Bone marrow (tissue), 2 donors: Measurements from ENCODE around the gene PRSS33.

Experiments used
- DNase-seq, 2 donors: peaks; one replicate each; lab custom pipeline; 2025; lab: John Stamatoyannopoulos, UW

The PRSS33 gene

DNA sequence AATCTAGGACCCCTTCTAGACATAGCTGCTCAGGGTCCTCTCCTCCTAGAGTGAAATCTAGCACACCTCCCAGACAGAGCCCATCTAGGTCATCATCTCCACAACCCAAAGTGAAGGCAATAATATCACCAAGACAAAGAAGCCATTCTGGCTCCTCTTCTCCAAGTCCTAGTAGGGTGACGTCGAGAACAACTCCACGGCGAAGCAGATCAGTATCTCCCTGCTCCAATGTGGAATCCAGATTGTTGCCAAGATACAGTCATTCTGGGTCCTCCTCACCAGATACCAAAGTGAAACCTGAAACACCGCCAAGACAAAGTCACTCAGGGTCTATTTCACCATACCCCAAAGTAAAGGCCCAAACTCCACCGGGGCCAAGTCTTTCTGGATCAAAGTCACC, 24.2 kb downstream of the PRSS33 start:
- DNase-seq = no peak

GRCh38 chr16:2762711-2763110, 24.6 kb downstream of the PRSS33 start:
- no peak for DNase-seq

DNA sequence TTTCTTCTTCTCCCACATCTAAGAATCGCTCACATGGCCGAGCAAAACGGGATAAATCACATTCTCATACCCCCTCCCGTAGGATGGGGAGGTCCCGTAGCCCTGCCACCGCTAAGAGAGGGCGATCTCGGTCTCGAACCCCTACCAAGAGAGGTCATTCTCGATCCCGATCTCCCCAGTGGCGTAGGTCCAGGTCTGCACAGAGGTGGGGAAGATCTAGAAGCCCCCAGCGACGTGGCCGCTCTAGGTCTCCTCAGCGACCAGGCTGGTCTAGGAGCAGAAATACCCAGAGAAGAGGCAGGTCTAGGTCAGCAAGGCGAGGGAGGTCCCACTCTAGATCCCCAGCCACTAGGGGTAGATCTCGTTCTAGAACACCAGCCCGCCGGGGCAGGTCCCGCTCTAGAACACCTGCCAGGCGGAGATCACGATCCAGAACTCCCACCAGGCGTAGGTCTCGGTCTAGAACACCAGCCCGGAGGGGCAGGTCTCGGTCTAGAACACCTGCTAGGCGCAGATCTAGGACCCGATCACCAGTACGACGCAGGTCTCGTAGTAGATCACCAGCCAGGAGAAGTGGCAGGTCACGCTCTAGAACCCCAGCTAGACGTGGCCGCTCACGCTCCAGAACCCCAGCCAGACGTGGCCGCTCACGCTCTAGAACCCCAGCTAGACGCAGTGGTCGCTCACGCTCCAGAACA, 25.3 kb downstream of the PRSS33 start:
- no peak for DNase-seq

DNA sequence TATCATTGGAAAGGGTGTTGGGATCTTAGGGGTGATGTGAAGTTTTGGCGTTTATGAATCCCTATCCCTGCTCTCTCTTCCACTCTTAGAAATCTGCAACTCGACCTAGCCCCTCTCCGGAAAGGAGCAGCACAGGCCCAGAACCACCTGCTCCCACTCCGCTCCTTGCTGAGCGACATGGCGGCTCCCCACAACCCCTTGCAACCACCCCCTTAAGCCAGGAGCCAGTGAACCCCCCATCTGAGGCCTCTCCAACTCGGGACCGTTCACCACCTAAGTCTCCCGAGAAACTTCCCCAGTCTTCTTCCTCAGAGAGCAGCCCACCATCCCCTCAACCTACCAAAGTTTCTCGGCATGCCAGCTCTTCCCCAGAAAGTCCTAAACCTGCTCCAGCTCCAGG, 25.9 kb downstream of the PRSS33 start:
- DNase-seq = no peak

- no peak for DNase-seq
Measured at GRCh38 chr16:2757344-2757743, 30.0 kb downstream of the PRSS33 start.

DNA sequence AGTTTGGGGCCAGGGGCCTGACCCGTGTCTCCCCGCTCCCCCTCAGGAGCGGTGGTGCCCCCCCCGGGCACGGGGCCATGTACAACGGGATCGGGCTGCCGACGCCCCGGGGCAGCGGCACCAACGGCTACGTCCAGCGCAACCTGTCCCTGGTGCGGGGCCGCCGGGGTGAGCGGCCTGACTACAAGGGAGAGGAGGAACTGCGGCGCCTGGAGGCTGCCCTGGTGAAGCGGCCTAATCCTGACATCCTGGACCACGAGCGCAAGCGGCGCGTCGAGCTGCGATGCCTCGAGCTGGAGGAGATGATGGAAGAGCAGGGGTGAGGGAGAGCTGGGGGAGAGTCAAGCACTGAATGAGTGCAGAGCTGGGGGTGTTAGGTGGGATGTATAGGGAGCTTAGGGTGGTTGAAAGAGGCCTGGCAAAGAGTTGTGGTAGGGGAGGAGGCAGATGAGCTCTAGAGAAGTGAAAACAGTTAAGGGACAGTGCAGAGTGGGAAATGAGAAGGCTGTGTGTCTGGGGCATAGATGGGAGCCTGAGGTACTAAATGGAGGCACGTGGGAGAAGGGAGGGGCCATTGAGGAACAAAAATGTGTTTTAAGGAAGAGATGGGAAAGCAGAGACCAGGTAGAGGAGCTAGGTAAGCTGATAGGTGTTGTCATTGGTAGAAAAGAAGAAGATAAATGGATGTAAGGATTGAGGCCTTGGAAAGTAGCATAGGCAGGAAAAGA, 30.9 kb downstream of the PRSS33 start:
- DNase-seq = no peak

- no peak for DNase-seq
Measured at GRCh38 chr16:2755158-2755557, 32.2 kb downstream of the PRSS33 start.

DNA sequence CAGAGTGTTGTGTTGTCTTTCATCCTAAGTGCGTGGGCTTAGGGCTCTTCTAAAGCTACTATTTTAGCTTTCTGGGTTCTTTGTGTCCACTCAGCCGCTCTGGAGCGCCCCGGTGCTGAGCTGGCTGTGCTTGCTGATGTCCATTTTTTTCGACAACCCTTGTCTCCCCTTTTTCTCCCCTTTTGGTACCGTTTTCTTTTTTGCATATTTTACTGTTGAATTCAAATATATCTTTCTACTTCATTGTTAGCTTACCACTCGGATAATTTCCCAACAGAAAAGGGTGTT, 33.7 kb downstream of the PRSS33 start:
- no peak for DNase-seq

GRCh38 chr16:2752850-2753732, 34.3 kb downstream of the PRSS33 start:
- DNase-seq = peak in 1 of 2 donors; percentile 43

- DNase-seq = peak; percentile 96 to 100
Measured at GRCh38 chr16:2752035-2752849, 35.1 kb downstream of the PRSS33 start, which contains the start of gene SRRM2. Gene SRRM2 (plus strand): TSS chr16:2752638. CDS start chr16:2756365, 3,727 bp downstream.

- no peak for DNase-seq
Measured at GRCh38 chr16:2751577-2752034, 35.8 kb downstream of the PRSS33 start.

DNA sequence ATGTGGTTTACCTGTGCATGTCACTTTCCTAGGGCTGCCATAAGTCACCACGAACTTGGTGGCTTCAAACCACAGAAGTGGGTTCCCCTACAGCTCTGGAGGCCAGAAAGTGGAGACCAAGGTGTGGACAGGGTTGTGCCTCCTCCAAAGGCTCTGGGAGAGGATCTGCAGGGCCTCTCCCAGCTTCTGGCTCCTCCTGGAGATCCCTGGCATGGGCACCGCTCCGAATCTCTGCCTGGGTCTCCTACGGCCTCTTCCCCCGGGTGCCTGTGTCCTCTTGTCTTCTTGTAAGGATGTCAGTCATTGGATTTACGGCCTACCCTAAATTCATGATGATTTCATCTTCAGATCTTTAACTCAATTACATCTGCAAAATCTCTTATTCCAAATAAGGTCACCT, 37.4 kb downstream of the PRSS33 start:
- DNase-seq = peak in 1 of 2 donors; percentile 1

DNA sequence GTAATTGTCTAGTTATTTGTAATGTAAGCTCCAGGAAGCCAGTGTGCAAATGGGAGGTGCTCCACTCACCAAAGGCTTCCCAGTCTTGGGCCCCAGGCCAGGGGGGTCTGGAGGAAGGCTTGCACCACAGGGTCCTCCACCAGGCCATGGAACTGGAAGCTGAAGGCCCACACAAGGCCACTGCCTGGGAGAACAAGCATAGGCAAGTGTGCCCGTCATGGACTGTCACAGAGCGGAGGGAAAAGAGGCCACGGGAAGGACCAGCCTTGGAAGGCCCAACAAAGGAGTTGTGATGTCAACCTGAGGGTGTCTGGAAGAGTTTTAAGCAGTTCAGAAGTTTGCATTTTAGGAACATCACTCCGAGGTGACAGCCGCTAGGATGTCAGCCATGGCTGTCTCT, 37.9 kb downstream of the PRSS33 start:
- no peak for DNase-seq

DNA sequence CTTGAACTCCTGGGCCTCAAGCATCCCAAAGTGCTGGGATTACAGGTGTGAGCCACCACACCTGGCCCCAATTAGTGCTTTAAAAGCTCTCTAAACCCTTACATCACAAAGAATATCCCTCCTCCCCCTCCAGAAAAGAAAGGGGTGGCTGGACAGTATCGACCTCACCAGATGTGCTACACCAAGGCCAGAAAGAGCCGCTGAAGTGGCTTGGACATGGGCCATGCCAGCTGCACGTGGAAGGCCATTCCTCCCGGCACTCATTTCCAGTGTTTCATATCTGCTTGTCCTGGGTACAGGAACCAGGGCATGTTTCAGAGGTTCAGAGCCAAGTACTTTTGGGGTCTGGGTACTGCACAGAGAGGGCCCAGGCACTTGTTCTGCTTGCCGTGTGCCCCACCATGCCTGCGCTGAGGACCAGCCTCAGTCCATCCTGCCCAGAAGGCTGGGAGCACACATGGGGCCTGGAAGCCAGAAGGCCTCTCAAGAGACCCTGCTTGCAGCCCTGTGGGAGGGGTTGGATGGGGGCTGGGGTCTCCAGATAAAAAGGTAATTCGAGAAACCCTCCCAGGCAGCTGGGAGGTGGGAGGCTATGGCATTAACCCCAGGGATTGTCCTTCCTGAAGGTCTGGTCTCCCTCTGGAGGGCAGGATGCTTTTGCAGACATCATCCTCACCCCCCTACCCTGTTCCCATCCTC, 38.5 kb downstream of the PRSS33 start:
- no peak for DNase-seq

GRCh38 chr16:2745961-2746360, 41.4 kb downstream of the PRSS33 start:
- no peak for DNase-seq

DNA sequence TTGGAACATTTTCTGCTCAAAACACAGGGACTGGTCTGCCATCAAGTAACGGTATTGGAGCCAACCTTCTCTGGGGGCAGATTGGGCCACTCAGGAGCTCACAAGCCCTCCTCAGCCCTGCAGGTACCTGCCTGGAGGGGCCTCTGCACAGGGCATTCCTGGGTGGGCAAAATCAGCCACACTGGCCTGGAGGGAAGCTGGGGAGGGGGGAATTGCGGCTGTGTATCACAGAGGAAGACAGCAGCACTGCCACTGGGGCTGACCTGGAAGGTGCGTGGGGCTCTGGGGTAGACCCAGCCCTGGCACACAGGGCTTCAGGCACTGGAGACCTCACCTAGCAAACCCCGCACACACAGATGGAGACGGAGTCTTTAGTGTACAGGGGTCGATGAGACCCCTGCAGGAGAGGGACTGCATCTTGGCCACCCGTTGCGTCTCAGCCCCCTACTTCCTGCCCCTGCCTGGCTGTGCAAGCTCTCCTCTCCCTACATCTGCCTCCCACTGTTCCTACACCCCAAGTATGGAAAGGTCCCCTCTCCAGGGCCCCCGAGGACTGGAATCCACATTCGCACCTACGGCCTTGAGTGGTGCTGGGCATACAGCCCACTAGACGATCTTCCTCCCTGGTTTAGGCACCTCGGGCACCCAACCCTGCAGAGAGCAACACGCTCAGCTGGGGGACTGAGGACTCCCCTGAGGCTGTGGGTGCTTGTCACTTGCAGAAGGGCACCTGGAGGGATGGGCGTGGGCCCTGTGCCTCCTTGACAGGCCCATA, 42.1 kb downstream of the PRSS33 start:
- no peak for DNase-seq

DNA sequence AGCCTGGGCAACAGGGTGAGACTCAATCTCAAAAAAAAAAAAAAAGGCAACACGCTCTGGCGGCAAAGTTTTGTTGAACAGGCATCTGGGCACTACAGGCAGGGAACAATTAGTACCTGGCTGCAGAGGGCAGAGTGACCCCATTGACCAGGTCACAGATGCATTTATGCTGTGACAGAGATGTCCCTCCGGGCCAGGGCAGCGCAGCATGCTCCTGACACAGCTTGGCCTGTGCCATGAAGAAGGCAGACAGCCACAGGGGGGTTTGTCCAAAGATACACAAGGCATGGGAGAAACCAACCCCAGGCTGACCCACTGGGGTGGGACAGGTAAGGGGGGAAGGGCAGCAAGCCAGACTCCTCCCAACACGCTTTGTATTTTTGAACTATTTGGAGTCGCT, 42.6 kb downstream of the PRSS33 start:
- DNase-seq = no peak

GRCh38 chr16:2743007-2743810, 44.2 kb downstream of the PRSS33 start:
- no peak for DNase-seq

- DNase-seq = no peak
Measured at GRCh38 chr16:2742323-2743006, 44.9 kb downstream of the PRSS33 start.
